H9 (cell line): Measurements from ENCODE around the gene MAP3K20. TPM values are rescaled to one million over a fixed set of nuclear protein-coding genes. Genes with fewer than 3 reads are reported as not detected.

Source experiments
- DNase-seq: peaks from one replicate; pipeline ENCODE4 v3.0.0-alpha.2; 2017
- H2AFZ ChIP-seq: one replicate; pipeline ENCODE4 v1.6.1; 2013; ENCODE audit warnings: mild to moderate bottlenecking, low read length, control low read depth, moderate library complexity
- H2AK5ac ChIP-seq: 2 replicates; pipeline ENCODE4 v1.6.1; 2013; ENCODE audit warnings: low read length, control low read depth, mixed read lengths; ENCODE audit not compliant: insufficient read length
- H2BK120ac ChIP-seq: one replicate; pipeline ENCODE4 v1.6.1; 2013; ENCODE audit warnings: low read depth, mild to moderate bottlenecking, low read length, control low read depth, inconsistent platforms; ENCODE audit not compliant: poor library complexity, severe bottlenecking
- H2BK12ac ChIP-seq: 2 replicates; pipeline ENCODE4 v1.6.1; 2013; ENCODE audit warnings: low read length, control low read depth, mixed read lengths, low read depth; ENCODE audit not compliant: insufficient read length
- H2BK15ac ChIP-seq: 2 replicates; pipeline ENCODE4 v1.6.1; 2013; ENCODE audit warnings: low read depth, low read length, control low read depth
- H2BK20ac ChIP-seq: one replicate; pipeline ENCODE4 v1.6.1; 2013; ENCODE audit warnings: low read depth, mild to moderate bottlenecking, low read length, control low read depth, inconsistent platforms; ENCODE audit not compliant: poor library complexity, severe bottlenecking
- H2BK5ac ChIP-seq: 2 replicates; pipeline ENCODE4 v1.6.1; 2013; ENCODE audit warnings: low read length, control low read depth, mixed read lengths; ENCODE audit not compliant: insufficient read length
- H3K14ac ChIP-seq: 2 replicates; pipeline ENCODE4 v1.6.1; 2013; ENCODE audit warnings: low read length, control low read depth; ENCODE audit not compliant: insufficient read depth
- H3K18ac ChIP-seq: 2 replicates; pipeline ENCODE4 v1.6.1; 2013; ENCODE audit warnings: low read depth, mild to moderate bottlenecking, mixed read lengths, low read length, control low read depth; ENCODE audit not compliant: insufficient read length
- H3K23ac ChIP-seq: 2 replicates; pipeline ENCODE4 v1.6.1; 2013; ENCODE audit warnings: low read length, control low read depth, mixed read lengths, low read depth; ENCODE audit not compliant: insufficient read length
- H3K23me2 ChIP-seq: 2 replicates; pipeline ENCODE4 v1.6.1; 2013; ENCODE audit warnings: low read depth, mild to moderate bottlenecking, mixed read lengths, low read length, control low read depth; ENCODE audit not compliant: insufficient read length, poor library complexity, severe bottlenecking
- H3K27ac ChIP-seq: 2 replicates; pipeline ENCODE4 v1.5.1; 2013; ENCODE audit warnings: low read length, control low read depth, mixed read lengths, low read depth; ENCODE audit not compliant: insufficient read length
- H3K27me3 ChIP-seq: 2 replicates; pipeline ENCODE4 v1.6.1; 2013; ENCODE audit warnings: low read length, control low read depth, inconsistent platforms; ENCODE audit not compliant: insufficient read depth
- H3K4ac ChIP-seq: 2 replicates; pipeline ENCODE4 v1.6.1; 2013; ENCODE audit warnings: low read depth, mild to moderate bottlenecking, control low read depth, inconsistent platforms, low read length, moderate library complexity
- H3K4me1 ChIP-seq: 2 replicates; pipeline ENCODE4 v1.6.1; 2013; ENCODE audit warnings: low read length, control low read depth, inconsistent platforms; ENCODE audit not compliant: insufficient read depth
- H3K4me2 ChIP-seq: 2 replicates; pipeline ENCODE4 v1.6.1; 2013; ENCODE audit warnings: low read length, control low read depth, mixed read lengths; ENCODE audit not compliant: insufficient read length, insufficient read depth
- H3K56ac ChIP-seq: 2 replicates; pipeline ENCODE4 v1.6.1; 2013; ENCODE audit warnings: low read depth, mild to moderate bottlenecking, mixed read lengths, low read length, control low read depth; ENCODE audit not compliant: insufficient read length
- H3K79me1 ChIP-seq: 2 replicates; pipeline ENCODE4 v1.6.1; 2013; ENCODE audit warnings: low read depth, mild to moderate bottlenecking, moderate library complexity, low read length, control low read depth, inconsistent platforms; ENCODE audit not compliant: insufficient read depth, poor library complexity, severe bottlenecking
- H3K79me2 ChIP-seq: 2 replicates; pipeline ENCODE4 v1.6.1; 2013; ENCODE audit warnings: low read length, control low read depth, inconsistent platforms; ENCODE audit not compliant: insufficient read depth
- H3K9ac ChIP-seq: 2 replicates; pipeline ENCODE4 v1.6.1; 2013; ENCODE audit warnings: low read length, control low read depth, mixed read lengths; ENCODE audit not compliant: insufficient read length; ENCODE audit errors: extremely low read depth
- H3K9me3 ChIP-seq: one replicate; pipeline ENCODE4 v1.6.1; 2013; ENCODE audit warnings: low read depth, low read length, inconsistent platforms; ENCODE audit not compliant: control insufficient read depth
- H3T11ph ChIP-seq: one replicate; pipeline ENCODE4 v1.6.1; 2013; ENCODE audit warnings: mild to moderate bottlenecking, low read length, control low read depth, inconsistent platforms
- H4K20me1 ChIP-seq: one replicate; pipeline ENCODE4 v1.6.1; 2013; ENCODE audit not compliant: control insufficient read depth, insufficient read length, insufficient read depth
- H4K5ac ChIP-seq: 2 replicates; pipeline ENCODE4 v1.6.1; 2013; ENCODE audit warnings: low read depth, mild to moderate bottlenecking, mixed read lengths, low read length, control low read depth; ENCODE audit not compliant: insufficient read length
- H4K8ac ChIP-seq: replicated peaks from 2 replicates; pipeline ENCODE4 v1.6.1; 2013; ENCODE audit warnings: low read length, control low read depth, mixed read lengths, low read depth; ENCODE audit not compliant: insufficient read length
- H4K91ac ChIP-seq: 2 replicates; pipeline ENCODE4 v1.6.1; 2013; ENCODE audit warnings: low read depth, mild to moderate bottlenecking, moderate library complexity, mixed read lengths, low read length, control low read depth; ENCODE audit not compliant: insufficient read length
- H3K27ac Mint-ChIP-seq, 3 experiments: 2 replicates in 2 of 3; 3 replicates in 1 of 3; pipeline ENCODE4 v1.8.0; 2020 to 2021; ENCODE audit warnings: mixed read lengths in 3 of 3, mild to moderate bottlenecking in 1 of 3, moderate library complexity in 1 of 3
- H3K27me3 Mint-ChIP-seq: 2 replicates; pipeline ENCODE4 v1.8.0; 2021; ENCODE audit warnings: low read depth, mild to moderate bottlenecking, moderate library complexity, mixed read lengths
- H3K36me3 Mint-ChIP-seq, 3 experiments: 2 replicates in 2 of 3; 3 replicates in 1 of 3; pipeline ENCODE4 v1.8.0; 2020 to 2021; ENCODE audit warnings: low read depth in 3 of 3, mixed read lengths in 3 of 3; ENCODE audit not compliant: insufficient read depth in 1 of 3
- H3K4me1 Mint-ChIP-seq, 2 experiments: 2 replicates each; pipeline ENCODE4 v1.8.0; 2020; ENCODE audit warnings: mixed read lengths in 2 of 2
- H3K4me3 Mint-ChIP-seq, 2 experiments: 2 replicates in 1 of 2; 3 replicates in 1 of 2; pipeline ENCODE4 v1.8.0; 2020 to 2021; ENCODE audit warnings: mild to moderate bottlenecking in 2 of 2, mixed read lengths in 2 of 2, moderate library complexity in 1 of 2
- H3K9me3 Mint-ChIP-seq, 2 experiments: 2 replicates in 1 of 2; 3 replicates in 1 of 2; pipeline ENCODE4 v1.8.0; 2020; ENCODE audit warnings: mild to moderate bottlenecking in 2 of 2, mixed read lengths in 2 of 2, moderate library complexity in 1 of 2
- CTCF ChIP-seq: fragments of 200-600 bp; sonication (generic); conservative IDR thresholded peaks from 3 replicates; pipeline ENCODE4 v1.8.0; 2021; ENCODE audit warnings: antibody characterized with exemption, mild to moderate bottlenecking
- WGBS: extraction: QIAGEN DNeasy Blood & Tissue Kit; methylation state at CpG from one replicate; pipeline ENCODE4 v1.1.7; 2013; ENCODE audit warnings: missing lambda C conversion rate, low lambda C conversion rate, mixed read lengths; ENCODE audit not compliant: insufficient read length; ENCODE audit errors: extremely low coverage; 5-methylcytosine and 5-hydroxymethylcytosine counted together
- total RNA-seq: library from RNA; stranded (reverse); gene quantifications from 2 replicates; pipeline ENCODE4 v1.2.1, GENCODE V29; 2021

MAP3K20 gene
- total RNA-seq, 1 experiment from 2014 or later: 8.7 TPM

GRCh38 chr2:173264603-173265366, 189.1 kb downstream of the MAP3K20 start:
- WGBS: no CpG with 5 or more reads among the region's 14 CpGs
- Histone ChIP-seq H3K23ac (no peak overlapping the region), H3K56ac (no peak overlapping the region), H3K27me3 (no peaks in the 10 kb centered on the region), H3K79me2 (no peaks in the 10 kb centered on the region), H2BK5ac (no peak overlapping the region), H4K5ac (no peak overlapping the region), H3T11ph (no peak overlapping the region), H3K9ac (no peak overlapping the region), H3K79me1 (no peaks in the 10 kb centered on the region), H3K18ac (no peak overlapping the region), H2BK20ac (no peak overlapping the region), H3K14ac (no peak overlapping the region), H2BK120ac (no peak overlapping the region), H2AFZ (no peak overlapping the region), H3K4me1 (peaks cover 9% of the 10 kb centered on the region), H4K8ac (no peak overlapping the region), H2AK5ac (no peak overlapping the region), H3K27ac (peak overlapping the region; percentile 35), H3K4me2 (peak overlapping the region; percentile 44), H3K23me2 (no peaks in the 10 kb centered on the region), H2BK12ac (peak overlapping the region; percentile 55), H3K4ac (no peak overlapping the region), H2BK15ac (no peak overlapping the region), H3K9me3 (no peaks in the 10 kb centered on the region), H4K91ac (no peak overlapping the region), H4K20me1 (no peaks in the 10 kb centered on the region)
- H3K4me3 Mint-ChIP-seq: no peak overlapping the region; a peak in 1 of 5 replicates
- H3K4me1 Mint-ChIP-seq: peaks cover 23 to 25% of the 10 kb centered on the region in 2 experiments
- peaks cover 0 to 7% (median 0%) of the 10 kb centered on the region in 3 experiments; a peak in 1 of 7 replicates for H3K36me3 Mint-ChIP-seq
- no peaks in the 10 kb centered on the region for H3K27me3 Mint-ChIP-seq
- peak; percentile 47 for DNase-seq
- H3K9me3 Mint-ChIP-seq: no peaks in the 10 kb centered on the region
- no peak for TF ChIP-seq CTCF
- H3K27ac Mint-ChIP-seq: peak overlapping the region; percentile 14 to 24 (median 23); a peak in 5 of 7 replicates
